Mesothelial cell of epicardium (in vitro differentiated cells): Measurements from ENCODE around the gene HOXA2. TPM values are rescaled to one million over a fixed set of nuclear protein-coding genes. Genes with fewer than 3 reads are reported as not detected.

ENCODE experiments used
- DNase-seq, 2 experiments: peaks; one replicate each; pipeline ENCODE4 v3.0.0; 2021; ENCODE audit warnings: low spot score in 2 of 2; ENCODE audit not compliant: unreplicated experiment in 2 of 2
- H3K27ac Mint-ChIP-seq: 2 replicates; pipeline ENCODE4 v1.8.0; 2021; ENCODE audit warnings: mixed read lengths
- H3K27me3 Mint-ChIP-seq: 2 replicates; pipeline ENCODE4 v1.8.0; 2021; ENCODE audit warnings: low read depth, mixed read lengths
- H3K36me3 Mint-ChIP-seq: 2 replicates; pipeline ENCODE4 v1.8.0; 2021; ENCODE audit warnings: mixed read lengths
- H3K4me1 Mint-ChIP-seq: 2 replicates; pipeline ENCODE4 v1.8.0; 2021; ENCODE audit warnings: mixed read lengths
- H3K4me3 Mint-ChIP-seq: 2 replicates; pipeline ENCODE4 v1.8.0; 2021; ENCODE audit warnings: mild to moderate bottlenecking, moderate library complexity, mixed read lengths
- H3K9me3 Mint-ChIP-seq: 2 replicates; pipeline ENCODE4 v1.8.0; 2021; ENCODE audit warnings: mixed read lengths
- total RNA-seq: library from RNA; stranded (reverse); gene quantifications from 3 replicates; pipeline ENCODE4 v1.2.1, GENCODE V29; 2021
- TF ChIP-seq, protein P1 (sequence below): fragments of 200-600 bp; sonication (generic); IDR thresholded peaks from one replicate; pipeline ENCODE4 v1.5.0; 2021; ENCODE audit warnings: antibody characterized with exemption; ENCODE audit not compliant: unreplicated experiment

Gene HOXA2
- total RNA-seq, 1 donor from 2014 or later, result 33.9 TPM

DNA sequence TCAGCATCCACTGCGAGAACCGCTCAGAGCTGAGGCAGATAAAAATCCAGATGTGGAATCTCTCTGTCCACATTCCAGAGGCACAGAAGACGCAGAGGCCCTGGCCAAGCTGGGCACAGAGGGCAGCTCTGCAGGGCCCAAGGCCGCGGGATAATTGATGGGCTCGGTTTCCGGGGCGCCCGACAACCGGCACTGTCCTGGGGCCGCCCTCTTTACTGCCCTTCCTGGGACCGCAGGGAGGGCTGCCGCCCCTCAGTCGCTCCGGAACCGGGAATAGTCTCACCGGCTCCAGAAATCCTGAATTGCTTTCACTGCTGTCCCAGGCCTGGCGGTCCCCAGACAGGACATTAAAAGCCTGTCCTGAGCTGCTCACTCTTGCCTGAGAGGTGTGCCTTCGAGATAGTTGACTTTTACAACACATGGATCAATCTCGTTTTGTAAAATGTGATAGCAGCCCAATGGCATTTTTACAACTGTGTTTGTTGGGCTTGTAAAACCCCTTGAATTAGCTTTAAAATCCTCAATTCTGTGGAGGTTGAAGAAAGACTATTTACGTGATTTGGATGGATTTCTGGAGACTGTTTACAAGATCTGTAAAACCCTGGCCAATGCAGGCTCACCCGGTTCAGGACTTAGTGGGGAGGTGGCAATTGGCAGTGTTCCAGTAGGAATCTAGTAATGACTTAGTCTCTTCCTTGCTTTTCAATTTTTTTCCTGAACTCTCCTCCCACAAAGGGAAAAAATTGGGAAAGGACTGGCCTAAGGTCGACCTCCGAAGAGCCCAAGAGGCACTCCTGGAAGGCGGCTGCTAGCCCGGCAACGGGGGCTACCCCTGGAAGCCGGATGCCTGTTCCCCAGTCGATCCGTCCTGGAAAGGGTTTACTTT is 46.5 kb upstream of the HOXA2 start:
- Mint-ChIP-seq H3K27me3 (peaks cover 25% of the 10 kb centered on the region), H3K4me3 (peak overlapping the region; percentile 87), H3K9me3 (no peaks in the 10 kb centered on the region), H3K4me1 (peaks cover 78% of the 10 kb centered on the region), H3K27ac (peak overlapping the region; percentile 99), H3K36me3 (peaks cover 15% of the 10 kb centered on the region)
- DNase-seq, result peak in 1 of 2 experiments; percentile 45
- TF ChIP-seq, protein P1, sequence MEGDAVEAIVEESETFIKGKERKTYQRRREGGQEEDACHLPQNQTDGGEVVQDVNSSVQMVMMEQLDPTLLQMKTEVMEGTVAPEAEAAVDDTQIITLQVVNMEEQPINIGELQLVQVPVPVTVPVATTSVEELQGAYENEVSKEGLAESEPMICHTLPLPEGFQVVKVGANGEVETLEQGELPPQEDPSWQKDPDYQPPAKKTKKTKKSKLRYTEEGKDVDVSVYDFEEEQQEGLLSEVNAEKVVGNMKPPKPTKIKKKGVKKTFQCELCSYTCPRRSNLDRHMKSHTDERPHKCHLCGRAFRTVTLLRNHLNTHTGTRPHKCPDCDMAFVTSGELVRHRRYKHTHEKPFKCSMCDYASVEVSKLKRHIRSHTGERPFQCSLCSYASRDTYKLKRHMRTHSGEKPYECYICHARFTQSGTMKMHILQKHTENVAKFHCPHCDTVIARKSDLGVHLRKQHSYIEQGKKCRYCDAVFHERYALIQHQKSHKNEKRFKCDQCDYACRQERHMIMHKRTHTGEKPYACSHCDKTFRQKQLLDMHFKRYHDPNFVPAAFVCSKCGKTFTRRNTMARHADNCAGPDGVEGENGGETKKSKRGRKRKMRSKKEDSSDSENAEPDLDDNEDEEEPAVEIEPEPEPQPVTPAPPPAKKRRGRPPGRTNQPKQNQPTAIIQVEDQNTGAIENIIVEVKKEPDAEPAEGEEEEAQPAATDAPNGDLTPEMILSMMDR, result no peak

DNA sequence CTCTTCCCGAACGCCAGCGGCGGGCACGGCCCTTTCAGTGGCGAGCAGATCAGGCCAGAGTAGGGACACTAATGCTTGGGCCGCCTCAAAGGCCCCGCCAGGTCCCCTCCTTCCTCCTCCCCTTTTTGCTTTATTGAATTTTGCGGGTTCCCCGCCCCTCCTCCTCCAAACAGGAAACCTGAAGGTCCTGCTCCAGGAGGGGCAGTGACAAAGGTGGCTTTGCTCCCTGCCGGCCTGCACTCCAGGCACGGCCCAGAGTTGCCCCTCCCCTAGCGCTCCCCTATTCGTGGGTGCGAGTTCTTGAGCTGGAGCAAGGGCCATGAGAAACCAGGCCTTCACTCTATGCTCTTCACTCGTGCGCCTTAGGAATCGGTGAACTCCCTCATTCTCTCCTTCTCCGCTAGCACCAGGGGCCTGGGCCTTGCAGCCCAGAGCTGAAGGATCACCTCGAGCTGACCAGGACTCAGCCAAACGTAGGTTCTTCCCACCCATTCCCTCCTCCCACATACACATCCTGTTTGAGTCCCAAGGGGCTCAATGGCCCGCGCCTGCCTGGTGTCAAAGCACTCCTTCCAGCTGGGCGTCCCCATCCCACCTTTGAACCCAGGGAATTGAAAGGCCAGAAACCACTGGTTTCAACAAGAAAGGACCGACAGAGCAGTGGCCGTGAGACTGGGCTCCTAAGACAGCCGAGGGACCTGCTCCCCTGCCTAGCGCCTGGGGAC is 45.7 kb upstream of the HOXA2 start:
- Mint-ChIP-seq H3K27ac (peak overlapping the region; percentile 99), H3K27me3 (peaks cover 17% of the 10 kb centered on the region), H3K4me1 (peaks cover 73% of the 10 kb centered on the region), H3K36me3 (peaks cover 14% of the 10 kb centered on the region), H3K4me3 (peak overlapping the region; percentile 87), H3K9me3 (no peaks in the 10 kb centered on the region)
- TF ChIP-seq, protein P1, result no peak
- DNase-seq, result peak in 1 of 2 experiments; percentile 51

DNA sequence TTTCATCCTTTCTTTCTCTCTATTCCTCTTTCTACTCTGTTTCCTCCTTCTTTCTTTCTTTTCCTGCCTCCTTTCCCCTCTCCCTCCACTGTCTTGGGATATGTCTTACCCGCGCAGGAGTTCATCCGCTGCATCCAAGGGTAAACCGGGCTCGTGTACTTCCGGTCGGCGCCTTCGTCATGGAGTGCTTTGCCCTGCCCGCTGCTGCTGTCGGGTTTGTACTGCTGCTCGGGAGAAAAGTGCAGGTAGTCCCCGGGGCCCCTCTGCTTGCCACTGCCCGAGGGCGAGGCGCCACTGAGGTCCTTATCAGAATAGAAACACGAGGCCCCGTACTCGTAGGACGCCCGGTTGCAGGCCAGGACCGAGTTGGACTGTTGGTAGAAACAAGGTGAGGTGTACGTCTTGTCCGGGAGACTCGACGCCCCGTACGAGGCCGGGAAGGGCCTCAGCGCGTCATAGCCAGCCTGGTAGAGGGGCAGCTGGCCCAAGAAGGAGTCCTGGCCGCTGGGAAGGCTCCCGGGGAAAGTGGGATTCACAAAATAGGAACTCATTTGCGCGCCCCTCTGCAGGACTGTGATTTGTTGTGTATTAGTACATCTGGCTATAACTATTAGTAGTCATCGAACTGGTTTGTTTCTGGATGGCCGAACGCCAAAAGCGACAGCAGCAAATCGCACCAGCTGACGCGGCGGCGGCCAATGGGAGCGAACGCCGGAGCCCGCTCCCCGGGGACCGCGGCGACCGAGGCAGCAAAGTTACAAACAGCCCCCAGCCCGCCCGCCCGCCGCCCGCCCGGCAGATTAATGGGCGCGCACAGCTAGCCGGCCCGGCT is 44.9 kb upstream of the HOXA2 start, which contains the start of gene HOXA6:
Gene HOXA6, minus strand, starts transcription at position 576 of the 832 bp plus-strand sequence. Its CDS starts 25 bp downstream, at position 551.
- TF ChIP-seq, protein P1, result no peak
- Mint-ChIP-seq H3K27ac (peak within 1 kb of the TSS; percentile 99), H3K9me3 (no peaks in the 10 kb centered on the region), H3K4me3 (peak within 1 kb of the TSS; percentile 87), H3K27me3 (peaks cover 12% of the 10 kb centered on the region), H3K36me3 (peaks cover 18% of the 10 kb centered on the region), H3K4me1 (peaks cover 70% of the 10 kb centered on the region)
- DNase-seq, result peak in 1 of 2 experiments; percentile 75

DNA sequence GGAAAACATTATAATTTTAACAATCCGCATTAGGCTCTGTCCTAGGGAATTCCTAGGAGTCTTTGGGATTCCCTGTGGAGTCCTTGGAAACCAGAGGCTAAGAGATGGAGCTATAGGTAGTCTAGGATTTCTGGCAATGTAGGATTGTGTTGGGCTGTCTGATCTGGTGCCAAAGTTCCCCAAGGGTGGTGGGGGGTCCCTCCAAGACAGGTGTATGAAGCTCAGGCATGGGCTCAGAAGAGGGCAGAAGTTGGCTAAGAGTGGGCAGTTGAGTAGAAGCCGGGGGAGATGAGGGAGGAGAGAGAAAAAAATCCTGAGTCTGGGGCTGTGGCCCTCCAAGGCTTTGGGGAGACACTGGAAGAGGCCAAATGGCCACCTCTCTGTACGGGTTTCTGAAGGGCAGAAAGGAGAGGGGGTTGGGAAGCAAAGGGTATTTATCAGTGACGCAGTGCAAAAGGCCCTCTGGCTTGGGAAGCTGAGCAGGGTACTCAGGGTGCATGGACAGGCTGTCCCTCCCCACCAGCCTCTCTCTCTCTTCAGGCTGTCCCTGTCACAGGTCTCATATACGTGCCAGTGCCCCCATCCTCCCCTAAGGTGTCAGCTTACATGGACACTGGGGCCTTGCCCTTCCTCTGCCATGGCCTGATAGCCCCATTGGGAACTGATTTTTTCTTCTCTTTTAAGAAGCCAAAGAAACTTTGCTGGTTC is 44.2 kb upstream of the HOXA2 start:
- peak in 1 of 2 experiments; percentile 37 for DNase-seq
- H3K4me1 Mint-ChIP-seq, result peaks cover 68% of the 10 kb centered on the region
- H3K36me3 Mint-ChIP-seq, result peaks cover 21% of the 10 kb centered on the region
- H3K27me3 Mint-ChIP-seq, result peaks cover 6% of the 10 kb centered on the region
- peak overlapping the region; percentile 87 for H3K4me3 Mint-ChIP-seq
- TF ChIP-seq, protein P1, result no peak
- no peaks in the 10 kb centered on the region for H3K9me3 Mint-ChIP-seq
- H3K27ac Mint-ChIP-seq, result peak overlapping the region; percentile 99

DNA sequence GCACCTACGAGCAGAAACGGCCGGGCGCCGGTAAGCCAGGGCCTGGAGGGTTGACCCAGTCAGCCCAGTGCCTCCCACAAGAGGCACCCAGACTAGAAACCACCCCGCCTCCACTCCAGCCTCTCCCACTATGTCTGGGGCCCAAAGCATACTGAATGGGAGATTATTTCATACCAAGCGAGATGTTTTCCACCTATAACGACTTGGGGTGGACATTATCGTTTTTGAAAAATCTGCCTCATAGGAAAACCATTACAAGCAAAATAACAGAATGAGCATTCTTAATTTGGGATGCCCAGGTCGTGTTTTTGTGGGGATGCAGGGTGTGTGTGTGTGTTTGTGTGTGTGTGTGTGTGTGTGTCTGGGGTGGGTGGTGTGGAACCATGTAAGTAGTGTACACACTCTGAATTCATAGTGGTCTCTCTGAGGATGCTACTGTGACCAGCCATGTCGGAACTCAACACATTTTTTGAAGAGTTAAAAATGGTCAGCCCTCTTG is 43.5 kb upstream of the HOXA2 start:
- TF ChIP-seq, protein P1, result no peak
- Mint-ChIP-seq H3K4me3 (peak overlapping the region; percentile 87), H3K9me3 (no peaks in the 10 kb centered on the region), H3K36me3 (peaks cover 27% of the 10 kb centered on the region), H3K4me1 (peaks cover 69% of the 10 kb centered on the region), H3K27me3 (no peaks in the 10 kb centered on the region), H3K27ac (peak overlapping the region; percentile 99)
- DNase-seq, result no peak
